Dendritic cell treated with granulocyte-macrophage colony-stimulating factor and Interleukin-4, amounts not matched to agents 40 ng/mL and 50 ng/mL, for 4 days (primary cell): ENCODE measurements around the gene IFNA4.
"Not testable (repeated sequence)": the region's sequence is repeated elsewhere in the genome, so short reads cannot be mapped to it uniquely, and the experiment has no call there.

Experiments
- H3K27ac Mint-ChIP-seq: one replicate; pipeline ENCODE4 v1.8.0; 2022; ENCODE audit warnings: mild to moderate bottlenecking, mixed read lengths
- H3K27me3 Mint-ChIP-seq: one replicate; pipeline ENCODE4 v1.8.0; 2022; ENCODE audit warnings: mild to moderate bottlenecking, mixed read lengths
- H3K36me3 Mint-ChIP-seq: one replicate; pipeline ENCODE4 v1.8.0; 2022; ENCODE audit warnings: low read depth, mixed read lengths
- H3K4me1 Mint-ChIP-seq: one replicate; pipeline ENCODE4 v1.8.0; 2022; ENCODE audit warnings: low read depth, mixed read lengths
- H3K4me3 Mint-ChIP-seq: one replicate; pipeline ENCODE4 v1.8.0; 2022; ENCODE audit warnings: mild to moderate bottlenecking, moderate library complexity, mixed read lengths
- H3K9me3 Mint-ChIP-seq: one replicate; pipeline ENCODE4 v1.8.0; 2022; ENCODE audit warnings: mixed read lengths
- intact Hi-C: fragments of 100-400 bp; cut with micrococcal nuclease; formaldehyde crosslinking; loops from one replicate; pipeline ENCODE4 v1.15.0; 2022

IFNA4 gene

GRCh38 chr9:21202105-21202504 lies 14.7 kb upstream of the IFNA4 start, which contains the start of gene IFNA7:
Gene IFNA7, minus strand, starts transcription at chr9:21202205. Its CDS starts 40 bp downstream, at chr9:21202165.
- H3K36me3 Mint-ChIP-seq, H3K4me1 Mint-ChIP-seq, H3K4me3 Mint-ChIP-seq, H3K27ac Mint-ChIP-seq, H3K9me3 Mint-ChIP-seq: not testable (repeated sequence)
- intact Hi-C loops: loop anchor here (10.0 kb wide), 1 partner anchor 123 kb away; no protein-coding TSS in a partner anchor
- H3K27me3 Mint-ChIP-seq: peaks cover 18% of the 10 kb centered on the region

- H3K4me3 Mint-ChIP-seq, H3K36me3 Mint-ChIP-seq, H3K9me3 Mint-ChIP-seq, H3K27ac Mint-ChIP-seq, H3K27me3 Mint-ChIP-seq: not testable (repeated sequence)
- intact Hi-C loops: loop anchor here (1.0 kb wide), 1 partner anchor 594 kb away; no protein-coding TSS in a partner anchor
- H3K4me1 Mint-ChIP-seq: peaks cover 14% of the 10 kb centered on the region
Observed at GRCh38 chr9:21194867-21195776, 7.7 kb upstream of the IFNA4 start.

GRCh38 chr9:21182810-21183736 lies 4.3 kb downstream of the IFNA4 start:
- intact Hi-C loops, H3K9me3 Mint-ChIP-seq, H3K27me3 Mint-ChIP-seq, H3K36me3 Mint-ChIP-seq, H3K4me3 Mint-ChIP-seq: not testable (repeated sequence)
- Mint-ChIP-seq H3K4me1 (peaks cover 22% of the 10 kb centered on the region), H3K27ac (peak overlapping the region; percentile 33)

GRCh38 chr9:21174671-21175070 lies 12.7 kb downstream of the IFNA4 start:
- Mint-ChIP-seq H3K4me1 (peaks cover under 1% of the 10 kb centered on the region), H3K27me3 (no peaks in the 10 kb centered on the region), H3K36me3 (no peaks in the 10 kb centered on the region), H3K9me3 (no peaks in the 10 kb centered on the region), H3K4me3 (no peak overlapping the region), H3K27ac (no peak overlapping the region)
- intact Hi-C loops: no loop called here

GRCh38 chr9:21172156-21172555 lies 15.2 kb downstream of the IFNA4 start:
- intact Hi-C loops: no loop called here
- H3K36me3 Mint-ChIP-seq: no peaks in the 10 kb centered on the region
- H3K27me3 Mint-ChIP-seq: no peaks in the 10 kb centered on the region
- H3K4me1 Mint-ChIP-seq: peaks cover 9% of the 10 kb centered on the region
- H3K9me3 Mint-ChIP-seq: no peaks in the 10 kb centered on the region
- H3K27ac Mint-ChIP-seq: no peak overlapping the region
- H3K4me3 Mint-ChIP-seq: no peak overlapping the region

- no peaks in the 10 kb centered on the region for H3K9me3 Mint-ChIP-seq
- peaks cover 9% of the 10 kb centered on the region for H3K4me1 Mint-ChIP-seq
- no peak overlapping the region for H3K27ac Mint-ChIP-seq
- no peak overlapping the region for H3K4me3 Mint-ChIP-seq
- H3K36me3 Mint-ChIP-seq: no peaks in the 10 kb centered on the region
- intact Hi-C loops: no loop called here
- no peaks in the 10 kb centered on the region for H3K27me3 Mint-ChIP-seq
Observed at GRCh38 chr9:21171351-21171750, 16.0 kb downstream of the IFNA4 start.

GRCh38 chr9:21166560-21166959 lies 20.8 kb downstream of the IFNA4 start, which contains the start of gene IFNA21:
Gene IFNA21, minus strand, starts transcription at chr9:21166660. Its CDS starts 48 bp downstream, at chr9:21166612.
- H3K36me3 Mint-ChIP-seq, H3K9me3 Mint-ChIP-seq, H3K4me1 Mint-ChIP-seq, H3K27me3 Mint-ChIP-seq, H3K4me3 Mint-ChIP-seq, intact Hi-C loops, H3K27ac Mint-ChIP-seq: not testable (repeated sequence)

- Mint-ChIP-seq H3K4me3 (no peak overlapping the region), H3K27ac (no peak overlapping the region), H3K27me3 (no peaks in the 10 kb centered on the region), H3K4me1 (peaks cover 15% of the 10 kb centered on the region), H3K9me3 (no peaks in the 10 kb centered on the region), H3K36me3 (no peaks in the 10 kb centered on the region)
- intact Hi-C loops: no loop called here
Observed at GRCh38 chr9:21165516-21165915, 21.9 kb downstream of the IFNA4 start.

- H3K27me3 Mint-ChIP-seq: no peaks in the 10 kb centered on the region
- intact Hi-C loops: no loop called here
- peaks cover 14% of the 10 kb centered on the region for H3K4me1 Mint-ChIP-seq
- H3K9me3 Mint-ChIP-seq: no peaks in the 10 kb centered on the region
- no peak overlapping the region for H3K27ac Mint-ChIP-seq
- H3K36me3 Mint-ChIP-seq: no peaks in the 10 kb centered on the region
- H3K4me3 Mint-ChIP-seq: no peak overlapping the region
Observed at GRCh38 chr9:21160178-21160577, 27.2 kb downstream of the IFNA4 start.

- H3K4me1 Mint-ChIP-seq: peaks cover 27% of the 10 kb centered on the region
- intact Hi-C loops: no loop called here
- H3K27ac Mint-ChIP-seq: no peak overlapping the region
- H3K27me3 Mint-ChIP-seq: no peaks in the 10 kb centered on the region
- no peaks in the 10 kb centered on the region for H3K36me3 Mint-ChIP-seq
- H3K4me3 Mint-ChIP-seq: no peak overlapping the region
- H3K9me3 Mint-ChIP-seq: no peaks in the 10 kb centered on the region
Observed at GRCh38 chr9:21155501-21155900, 31.9 kb downstream of the IFNA4 start.

- Mint-ChIP-seq H3K4me3 (no peak overlapping the region), H3K36me3 (no peaks in the 10 kb centered on the region), H3K9me3 (peaks cover 13% of the 10 kb centered on the region), H3K27me3 (peaks cover 2% of the 10 kb centered on the region), H3K4me1 (peaks cover 19% of the 10 kb centered on the region), H3K27ac (no peak overlapping the region)
- intact Hi-C loops: no loop called here
Observed at GRCh38 chr9:21154018-21154608, 33.3 kb downstream of the IFNA4 start.

- no peaks in the 10 kb centered on the region for H3K36me3 Mint-ChIP-seq
- peaks cover 19% of the 10 kb centered on the region for H3K9me3 Mint-ChIP-seq
- peaks cover 19% of the 10 kb centered on the region for H3K4me1 Mint-ChIP-seq
- H3K4me3 Mint-ChIP-seq: no peak overlapping the region
- intact Hi-C loops: no loop called here
- H3K27me3 Mint-ChIP-seq: peaks cover 2% of the 10 kb centered on the region
- H3K27ac Mint-ChIP-seq: no peak overlapping the region
Observed at GRCh38 chr9:21153336-21154017, 33.9 kb downstream of the IFNA4 start.

GRCh38 chr9:21144603-21145002 lies 42.8 kb downstream of the IFNA4 start:
- intact Hi-C loops: no loop called here
- Mint-ChIP-seq H3K9me3 (peaks cover 25% of the 10 kb centered on the region), H3K27ac (peak overlapping the region; percentile 51)

More at GRCh38 chr9:21144603-21145002, 42.8 kb downstream of the IFNA4 start:
- Mint-ChIP-seq H3K4me1 (peaks cover 17% of the 10 kb centered on the region), H3K27me3 (no peaks in the 10 kb centered on the region), H3K4me3 (peak overlapping the region; percentile 24), H3K36me3 (no peaks in the 10 kb centered on the region)
